ENCODE data around the gene ACADS. TPM values are rescaled to one million over a fixed set of nuclear protein-coding genes. Genes with fewer than 3 reads are reported as not detected.
"Not testable (repeated sequence)": the region's sequence is repeated elsewhere in the genome, so short reads cannot be mapped to it uniquely, and the experiment has no call there.

Gene ACADS
- total RNA-seq, 1 donor from 2014 or later: 14.1 TPM

DNA sequence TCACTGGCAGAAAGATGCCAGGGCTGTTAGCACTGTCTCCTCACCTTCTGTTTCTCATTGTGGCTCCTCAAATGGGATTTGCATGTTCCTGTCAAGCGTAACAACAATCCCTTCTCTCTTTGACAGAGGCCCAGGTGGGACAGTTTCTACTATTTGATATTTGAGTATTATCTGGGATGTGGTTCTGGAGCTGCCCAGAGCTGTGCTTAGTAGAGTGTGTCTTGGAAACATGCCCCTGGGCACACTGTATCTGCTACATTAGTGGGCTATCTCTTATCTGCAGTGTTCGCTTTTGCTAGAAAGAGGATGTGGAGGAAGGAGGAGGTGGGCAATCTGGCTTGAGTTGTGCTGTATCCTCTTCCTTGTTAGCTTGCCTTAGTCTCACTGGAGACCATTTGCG is 3.8 kb upstream of the ACADS start:
- Histone ChIP-seq H3K27ac (ENCODE audit: low read depth, low read length) (no peak overlapping the region), H3K9ac (ENCODE audit: low read depth in 1 of 3, low read length in 3 of 3) (no peak overlapping the region), H3K27me3 (ENCODE audit: control insufficient read depth in 3 of 3, insufficient read depth in 3 of 3, low read length in 3 of 3) (no peaks in the 10 kb centered on the region), H3K4me1 (ENCODE audit: control insufficient read depth in 3 of 3, insufficient read depth in 3 of 3, low read length in 3 of 3) (peaks cover 24 to 33% (median 28%) of the 10 kb centered on the region in 3 donors), H3K9me3 (ENCODE audit: control insufficient read depth in 3 of 3, low read length in 3 of 3) (no peaks in the 10 kb centered on the region), H3K4me3 (ENCODE audit: low read length in 3 of 3) (no peak overlapping the region), H3K36me3 (ENCODE audit: control insufficient read depth in 3 of 3, insufficient read depth in 3 of 3, low read length in 3 of 3) (peaks cover 43 to 57% (median 54%) of the 10 kb centered on the region in 3 donors)

GRCh38 chr12:120722784-120723183 is 2.8 kb upstream of the ACADS start:
- no peaks in the 10 kb centered on the region for H3K9me3 ChIP-seq (ENCODE audit: control insufficient read depth in 3 of 3, low read length in 3 of 3)
- H3K9ac ChIP-seq (ENCODE audit: low read depth in 1 of 3, low read length in 3 of 3): no peak overlapping the region
- H3K36me3 ChIP-seq (ENCODE audit: control insufficient read depth in 3 of 3, insufficient read depth in 3 of 3, low read length in 3 of 3): peaks cover 43 to 57% (median 56%) of the 10 kb centered on the region in 3 donors
- H3K27ac ChIP-seq (ENCODE audit: low read depth, low read length): no peak overlapping the region
- peaks cover 26 to 36% (median 32%) of the 10 kb centered on the region in 3 donors for H3K4me1 ChIP-seq (ENCODE audit: control insufficient read depth in 3 of 3, insufficient read depth in 3 of 3, low read length in 3 of 3)
- no peaks in the 10 kb centered on the region for H3K27me3 ChIP-seq (ENCODE audit: control insufficient read depth in 3 of 3, insufficient read depth in 3 of 3, low read length in 3 of 3)
- no peak overlapping the region for H3K4me3 ChIP-seq (ENCODE audit: low read length in 3 of 3)

GRCh38 chr12:120724720-120725119 is 906 bp upstream of the ACADS start:
- H3K4me1 ChIP-seq (ENCODE audit: control insufficient read depth in 3 of 3, insufficient read depth in 3 of 3, low read length in 3 of 3): peaks cover 26 to 36% (median 32%) of the 10 kb centered on the region in 3 donors
- H3K9me3 ChIP-seq (ENCODE audit: control insufficient read depth in 3 of 3, low read length in 3 of 3): no peaks in the 10 kb centered on the region
- peaks cover 30 to 48% (median 44%) of the 10 kb centered on the region in 3 donors for H3K36me3 ChIP-seq (ENCODE audit: control insufficient read depth in 3 of 3, insufficient read depth in 3 of 3, low read length in 3 of 3)
- H3K9ac ChIP-seq (ENCODE audit: low read depth in 1 of 3, low read length in 3 of 3): no peak overlapping the region
- H3K27me3 ChIP-seq (ENCODE audit: control insufficient read depth in 3 of 3, insufficient read depth in 3 of 3, low read length in 3 of 3): no peaks in the 10 kb centered on the region
- no peak overlapping the region for H3K27ac ChIP-seq (ENCODE audit: low read depth, low read length)
- peak overlapping the region in 1 of 3 donors; percentile 72 for H3K4me3 ChIP-seq (ENCODE audit: low read length in 3 of 3)

DNA sequence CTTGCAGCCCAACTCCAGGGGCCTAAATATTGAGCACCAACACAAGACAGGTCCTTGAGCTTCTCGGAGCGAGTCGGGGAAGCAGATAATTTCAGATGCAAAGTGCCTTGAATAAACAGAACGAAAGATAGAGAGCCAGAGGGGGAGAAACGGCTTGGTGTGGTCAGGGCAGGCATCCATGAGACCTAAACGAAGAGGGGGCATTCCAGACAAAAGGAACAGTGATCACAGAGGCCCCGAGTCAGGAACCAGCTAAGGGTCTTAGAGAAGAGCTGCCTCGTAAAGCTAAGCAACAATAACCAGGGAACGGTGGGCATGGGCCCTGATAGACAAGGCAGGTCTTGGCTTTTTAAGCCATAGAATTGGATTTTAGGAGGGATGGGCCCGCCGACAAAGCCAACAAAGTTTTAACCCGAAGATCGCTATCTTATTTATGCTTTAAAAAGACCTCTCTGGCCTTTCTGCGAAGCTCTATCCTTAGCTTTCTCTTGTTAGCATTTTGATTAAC is 421 bp upstream of the ACADS start:
- Histone ChIP-seq H3K4me3 (ENCODE audit: low read length in 3 of 3) (peak overlapping the region; percentile 72 to 86 (median 74)), H3K27ac (ENCODE audit: low read depth, low read length) (peak overlapping the region; percentile 76), H3K9me3 (ENCODE audit: control insufficient read depth in 3 of 3, low read length in 3 of 3) (no peaks in the 10 kb centered on the region), H3K9ac (ENCODE audit: low read depth in 1 of 3, low read length in 3 of 3) (peak overlapping the region; percentile 48 to 90 (median 75)), H3K36me3 (ENCODE audit: control insufficient read depth in 3 of 3, insufficient read depth in 3 of 3, low read length in 3 of 3) (peaks cover 30 to 46% (median 43%) of the 10 kb centered on the region in 3 donors), H3K4me1 (ENCODE audit: control insufficient read depth in 3 of 3, insufficient read depth in 3 of 3, low read length in 3 of 3) (peaks cover 26 to 32% (median 31%) of the 10 kb centered on the region in 3 donors), H3K27me3 (ENCODE audit: control insufficient read depth in 3 of 3, insufficient read depth in 3 of 3, low read length in 3 of 3) (no peaks in the 10 kb centered on the region)

- Histone ChIP-seq H3K36me3 (ENCODE audit: control insufficient read depth in 3 of 3, insufficient read depth in 3 of 3, low read length in 3 of 3) (peaks cover 30 to 42% (median 42%) of the 10 kb centered on the region in 3 donors), H3K27me3 (ENCODE audit: control insufficient read depth in 3 of 3, insufficient read depth in 3 of 3, low read length in 3 of 3) (no peaks in the 10 kb centered on the region), H3K27ac (ENCODE audit: low read depth, low read length) (peak overlapping the region; percentile 76), H3K9ac (ENCODE audit: low read depth in 1 of 3, low read length in 3 of 3) (peak overlapping the region; percentile 75 to 90 (median 89)), H3K4me1 (ENCODE audit: control insufficient read depth in 3 of 3, insufficient read depth in 3 of 3, low read length in 3 of 3) (peaks cover 16 to 20% (median 19%) of the 10 kb centered on the region in 3 donors), H3K4me3 (ENCODE audit: low read length in 3 of 3) (peak overlapping the region; percentile 72 to 86 (median 74)), H3K9me3 (ENCODE audit: control insufficient read depth in 3 of 3, low read length in 3 of 3) (no peaks in the 10 kb centered on the region)
Observed at GRCh38 chr12:120726510-120726793, 826 bp downstream of the ACADS start.

GRCh38 chr12:120726961-120727360 is 1.3 kb downstream of the ACADS start:
- H3K4me1 ChIP-seq (ENCODE audit: control insufficient read depth in 3 of 3, insufficient read depth in 3 of 3, low read length in 3 of 3): peaks cover 14 to 20% (median 17%) of the 10 kb centered on the region in 3 donors
- H3K9me3 ChIP-seq (ENCODE audit: control insufficient read depth in 3 of 3, low read length in 3 of 3): no peaks in the 10 kb centered on the region
- no peak overlapping the region for H3K27ac ChIP-seq (ENCODE audit: low read depth, low read length)
- peaks cover 25 to 37% (median 37%) of the 10 kb centered on the region in 3 donors for H3K36me3 ChIP-seq (ENCODE audit: control insufficient read depth in 3 of 3, insufficient read depth in 3 of 3, low read length in 3 of 3)
- H3K9ac ChIP-seq (ENCODE audit: low read depth in 1 of 3, low read length in 3 of 3): peak overlapping the region in 2 of 3 donors; percentile 89 to 90
- H3K27me3 ChIP-seq (ENCODE audit: control insufficient read depth in 3 of 3, insufficient read depth in 3 of 3, low read length in 3 of 3): no peaks in the 10 kb centered on the region
- H3K4me3 ChIP-seq (ENCODE audit: low read length in 3 of 3): peak overlapping the region in 2 of 3 donors; percentile 72 to 86

DNA sequence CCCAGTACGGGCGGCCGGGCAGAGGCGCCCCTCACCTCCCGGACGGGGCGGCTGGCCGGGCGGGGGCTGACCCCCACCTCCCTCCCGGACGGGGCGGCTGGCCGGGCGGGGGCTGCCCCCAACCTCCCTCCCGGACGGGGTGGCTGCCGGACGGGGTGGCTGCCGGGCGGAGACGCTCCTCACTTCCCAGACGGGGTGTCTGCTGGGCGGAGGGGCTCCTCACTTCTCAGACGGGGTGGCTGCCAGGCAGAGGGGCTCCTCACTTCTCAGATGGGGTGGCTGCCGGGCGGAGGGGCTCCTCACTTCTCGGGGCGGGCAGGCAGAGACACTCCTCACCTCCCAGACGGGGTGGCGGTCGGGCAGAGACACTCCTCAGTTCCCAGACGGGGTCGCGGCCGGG is 6.6 kb downstream of the ACADS start:
- H3K27ac ChIP-seq (ENCODE audit: low read depth, low read length); H3K4me3 ChIP-seq (ENCODE audit: low read length in 3 of 3); H3K9ac ChIP-seq (ENCODE audit: low read depth in 1 of 3, low read length in 3 of 3); H3K4me1 ChIP-seq (ENCODE audit: control insufficient read depth in 3 of 3, insufficient read depth in 3 of 3, low read length in 3 of 3); H3K27me3 ChIP-seq (ENCODE audit: control insufficient read depth in 3 of 3, insufficient read depth in 3 of 3, low read length in 3 of 3); H3K9me3 ChIP-seq (ENCODE audit: control insufficient read depth in 3 of 3, low read length in 3 of 3): not testable (repeated sequence)
- H3K36me3 ChIP-seq (ENCODE audit: control insufficient read depth in 3 of 3, insufficient read depth in 3 of 3, low read length in 3 of 3): peaks cover 19 to 30% (median 25%) of the 10 kb centered on the region in 3 donors

DNA sequence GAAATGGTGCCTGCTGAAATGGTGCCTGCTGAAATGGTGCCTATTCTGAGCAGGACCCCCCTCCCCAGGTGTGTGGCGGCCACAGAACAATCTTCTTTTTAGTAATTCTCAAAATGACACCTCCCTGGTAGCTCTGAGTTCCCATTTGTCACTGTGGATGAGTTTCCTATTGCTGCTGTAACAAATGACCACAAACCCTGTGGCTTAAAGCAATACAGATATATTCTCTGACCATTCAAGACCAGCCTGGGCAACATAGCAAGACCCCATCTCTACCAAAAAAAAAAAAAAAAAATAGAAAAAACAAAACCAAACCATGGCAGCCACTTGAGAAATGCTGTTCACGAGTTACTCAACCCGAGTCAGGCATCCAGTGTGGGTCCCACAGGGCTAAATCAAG is 7.9 kb downstream of the ACADS start:
- peaks cover 18 to 22% (median 18%) of the 10 kb centered on the region in 3 donors for H3K36me3 ChIP-seq (ENCODE audit: control insufficient read depth in 3 of 3, insufficient read depth in 3 of 3, low read length in 3 of 3)
- no peak overlapping the region for H3K9ac ChIP-seq (ENCODE audit: low read depth in 1 of 3, low read length in 3 of 3)
- H3K9me3 ChIP-seq (ENCODE audit: control insufficient read depth in 3 of 3, low read length in 3 of 3): no peaks in the 10 kb centered on the region
- no peak overlapping the region for H3K27ac ChIP-seq (ENCODE audit: low read depth, low read length)
- H3K27me3 ChIP-seq (ENCODE audit: control insufficient read depth in 3 of 3, insufficient read depth in 3 of 3, low read length in 3 of 3): no peaks in the 10 kb centered on the region
- H3K4me3 ChIP-seq (ENCODE audit: low read length in 3 of 3): no peak overlapping the region
- no peaks in the 10 kb centered on the region for H3K4me1 ChIP-seq (ENCODE audit: control insufficient read depth in 3 of 3, insufficient read depth in 3 of 3, low read length in 3 of 3)

DNA sequence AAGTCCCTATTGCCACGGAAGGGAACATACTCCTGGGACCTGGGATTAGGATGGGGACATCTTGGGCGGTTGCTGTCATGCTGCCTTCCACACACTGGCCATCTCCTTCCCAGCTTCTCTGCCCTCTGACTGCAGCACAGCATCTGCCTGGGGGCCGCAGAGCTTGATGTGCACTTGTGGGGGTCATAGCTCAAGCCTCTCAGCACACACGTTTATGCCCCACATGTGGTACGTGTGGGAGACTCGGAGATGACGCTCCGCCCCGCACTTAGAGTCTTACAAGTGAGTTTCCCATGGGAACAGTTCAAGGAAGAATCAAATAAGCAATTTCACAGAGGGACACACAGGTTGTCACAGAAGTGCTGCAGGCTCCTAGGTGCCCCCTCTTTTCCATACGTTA is 8.6 kb downstream of the ACADS start:
- Histone ChIP-seq H3K27me3 (ENCODE audit: control insufficient read depth in 3 of 3, insufficient read depth in 3 of 3, low read length in 3 of 3) (no peaks in the 10 kb centered on the region), H3K4me1 (ENCODE audit: control insufficient read depth in 3 of 3, insufficient read depth in 3 of 3, low read length in 3 of 3) (no peaks in the 10 kb centered on the region), H3K4me3 (ENCODE audit: low read length in 3 of 3) (no peak overlapping the region), H3K9me3 (ENCODE audit: control insufficient read depth in 3 of 3, low read length in 3 of 3) (no peaks in the 10 kb centered on the region), H3K36me3 (ENCODE audit: control insufficient read depth in 3 of 3, insufficient read depth in 3 of 3, low read length in 3 of 3) (peaks cover 16 to 22% (median 20%) of the 10 kb centered on the region in 3 donors), H3K9ac (ENCODE audit: low read depth in 1 of 3, low read length in 3 of 3) (no peak overlapping the region), H3K27ac (ENCODE audit: low read depth, low read length) (no peak overlapping the region)

GRCh38 chr12:120735181-120735580 is 9.6 kb downstream of the ACADS start:
- H3K9me3 ChIP-seq (ENCODE audit: control insufficient read depth in 3 of 3, low read length in 3 of 3): no peaks in the 10 kb centered on the region
- no peak overlapping the region for H3K27ac ChIP-seq (ENCODE audit: low read depth, low read length)
- H3K9ac ChIP-seq (ENCODE audit: low read depth in 1 of 3, low read length in 3 of 3): no peak overlapping the region
- no peaks in the 10 kb centered on the region for H3K4me1 ChIP-seq (ENCODE audit: control insufficient read depth in 3 of 3, insufficient read depth in 3 of 3, low read length in 3 of 3)
- no peaks in the 10 kb centered on the region for H3K27me3 ChIP-seq (ENCODE audit: control insufficient read depth in 3 of 3, insufficient read depth in 3 of 3, low read length in 3 of 3)
- H3K4me3 ChIP-seq (ENCODE audit: low read length in 3 of 3): no peak overlapping the region
- peaks cover 9 to 17% (median 17%) of the 10 kb centered on the region in 3 donors for H3K36me3 ChIP-seq (ENCODE audit: control insufficient read depth in 3 of 3, insufficient read depth in 3 of 3, low read length in 3 of 3)

Data from skeletal muscle tissue (tissue), 4 donors.